NOMO-1 (cell line): ENCODE results near the gene TMEM220.

Source experiments
- DNase-seq, 2 experiments: peaks; one replicate each; lab custom pipeline; 2025; ENCODE audit not compliant: unreplicated experiment in 2 of 2; lab: John Stamatoyannopoulos, UW

Gene TMEM220

GRCh38 chr17:10729334-10730193 is at the start of gene TMEM220:
Gene TMEM220 (minus strand): TSS chr17:10730023. CDS start chr17:10729851, 172 bp downstream.
- DNase-seq, result peak; percentile 34 to 53

DNA sequence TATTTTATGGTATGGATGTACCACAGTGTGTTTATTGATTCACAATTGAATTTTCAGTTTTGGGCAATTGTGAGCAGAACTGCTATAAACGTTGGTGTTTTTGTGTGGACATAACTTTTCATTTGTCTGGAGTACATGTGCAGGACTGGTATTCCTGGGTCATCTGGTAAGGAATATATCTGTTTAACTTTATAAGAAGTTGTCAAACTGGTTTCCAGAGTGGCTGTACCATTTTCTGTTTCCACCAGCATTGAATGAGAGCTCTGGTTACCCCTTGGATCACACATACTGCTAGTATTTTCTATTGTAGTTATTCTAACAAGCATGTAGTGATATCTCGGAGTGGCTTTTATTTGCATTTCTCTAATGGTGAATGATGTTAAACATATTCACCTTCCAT is 49.8 kb upstream of the TMEM220 start:
- no peak for DNase-seq

DNA sequence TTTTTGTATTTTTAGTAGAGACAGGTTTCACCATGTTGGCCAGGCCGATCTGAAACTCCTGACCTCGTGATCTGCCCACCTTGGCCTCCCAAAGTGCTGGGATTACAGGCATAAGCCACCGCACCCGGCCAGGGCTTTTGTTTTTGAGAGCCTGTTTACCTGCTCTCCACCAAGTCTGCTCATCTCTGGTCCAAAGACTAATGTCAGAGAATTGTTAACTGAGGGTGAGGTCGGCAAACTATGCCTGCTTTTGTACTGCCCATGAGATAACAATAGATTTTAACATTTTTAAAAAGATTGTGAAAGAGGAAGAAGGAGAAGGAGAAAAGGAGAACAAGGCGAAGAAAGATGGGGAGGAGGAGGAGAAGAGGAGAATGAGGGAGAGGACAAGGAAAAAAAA is 48.1 kb upstream of the TMEM220 start:
- DNase-seq, result no peak

GRCh38 chr17:10777131-10777807 is 47.4 kb upstream of the TMEM220 start:
- DNase-seq, result no peak

DNA sequence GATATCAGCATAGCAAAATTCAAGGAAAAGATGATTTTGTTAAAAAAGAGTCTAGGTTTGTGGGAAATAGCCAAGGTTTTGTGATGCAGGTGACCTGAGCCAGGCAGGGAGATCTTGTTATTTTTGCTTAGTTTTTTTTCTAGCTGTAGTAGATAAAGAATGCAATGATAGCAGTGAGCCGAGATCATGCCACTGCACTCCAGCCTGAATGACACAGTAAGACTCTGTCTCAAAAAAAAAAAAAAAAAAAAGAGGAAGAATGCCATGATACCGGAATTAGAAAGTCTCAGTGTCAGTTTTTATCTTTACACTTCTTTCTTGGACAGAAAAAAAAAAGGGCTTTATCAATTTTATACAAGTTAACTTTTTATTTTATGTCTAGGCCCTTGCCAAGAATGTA is 46.6 kb upstream of the TMEM220 start:
- DNase-seq, result peak in 1 of 2 experiments; percentile 21

- DNase-seq, result no peak
Observed at GRCh38 chr17:10775740-10776356, 46.0 kb upstream of the TMEM220 start.

GRCh38 chr17:10775058-10775457 is 45.2 kb upstream of the TMEM220 start:
- DNase-seq, result no peak

DNA sequence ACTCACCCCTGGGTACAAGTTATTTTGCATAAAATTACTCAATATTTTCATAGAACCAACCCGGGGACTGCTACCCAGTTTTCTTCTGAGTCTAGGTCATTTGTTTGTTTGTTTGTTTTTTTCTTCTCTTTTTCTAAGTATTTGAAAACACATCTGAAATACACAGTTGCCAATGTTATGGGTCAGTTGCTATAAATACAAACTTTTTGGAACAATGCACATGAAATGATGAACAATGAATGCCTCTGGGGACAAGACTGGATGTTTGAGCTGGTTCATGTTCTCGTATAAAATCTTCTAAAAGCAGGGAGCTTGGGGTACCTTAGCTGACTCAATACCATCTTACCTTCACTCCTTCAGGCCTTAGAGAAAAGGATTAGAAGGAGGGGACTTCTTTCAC is 43.6 kb upstream of the TMEM220 start:
- DNase-seq, result no peak

DNA sequence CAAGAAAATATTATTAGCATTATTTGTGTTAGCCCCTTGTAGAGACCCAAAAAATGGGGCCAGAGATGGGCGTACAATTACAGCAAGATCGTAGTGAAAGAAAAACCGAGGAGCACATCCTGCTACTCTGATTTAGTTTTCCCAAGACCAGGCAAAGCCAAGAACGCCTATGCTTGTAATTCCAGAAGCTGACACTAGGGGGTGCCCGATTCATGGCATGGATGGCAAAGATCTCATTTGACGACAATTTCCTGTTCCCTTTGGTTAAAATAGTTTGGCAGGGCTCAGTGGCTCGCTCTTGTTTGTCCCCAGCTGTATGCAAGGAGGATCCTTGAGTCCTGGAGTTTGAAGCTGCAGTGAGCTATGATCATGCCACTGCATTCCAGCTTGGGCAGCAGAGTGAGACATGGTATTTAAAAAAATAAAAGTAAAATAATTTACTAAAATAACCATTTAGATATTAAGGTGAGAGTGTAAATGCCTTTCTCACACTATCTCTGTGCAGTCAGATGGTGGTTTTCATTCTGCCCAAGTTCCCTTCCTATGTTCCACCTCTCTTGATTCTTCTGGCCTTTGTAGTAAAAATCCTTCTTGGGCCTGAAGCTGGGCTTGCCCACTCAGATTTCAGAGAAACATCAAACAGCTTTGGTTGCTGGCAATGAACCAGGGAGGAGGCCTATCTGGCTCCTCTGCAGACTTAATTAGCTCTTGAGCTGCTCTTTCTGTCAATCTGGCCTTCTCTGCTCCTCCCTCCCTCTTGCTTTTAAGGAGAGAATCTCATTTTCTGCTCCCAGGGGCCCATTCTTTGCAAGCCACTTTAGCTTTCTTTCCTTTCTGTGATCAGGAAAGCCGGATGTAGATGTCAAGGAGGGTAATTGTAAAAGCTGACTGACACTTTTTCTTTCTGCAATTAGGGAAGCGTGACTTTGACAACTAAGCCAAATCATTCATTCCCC is 42.9 kb upstream of the TMEM220 start:
- peak; percentile 33 to 51 for DNase-seq

- DNase-seq, result no peak
Observed at GRCh38 chr17:10771148-10771547, 41.3 kb upstream of the TMEM220 start.

DNA sequence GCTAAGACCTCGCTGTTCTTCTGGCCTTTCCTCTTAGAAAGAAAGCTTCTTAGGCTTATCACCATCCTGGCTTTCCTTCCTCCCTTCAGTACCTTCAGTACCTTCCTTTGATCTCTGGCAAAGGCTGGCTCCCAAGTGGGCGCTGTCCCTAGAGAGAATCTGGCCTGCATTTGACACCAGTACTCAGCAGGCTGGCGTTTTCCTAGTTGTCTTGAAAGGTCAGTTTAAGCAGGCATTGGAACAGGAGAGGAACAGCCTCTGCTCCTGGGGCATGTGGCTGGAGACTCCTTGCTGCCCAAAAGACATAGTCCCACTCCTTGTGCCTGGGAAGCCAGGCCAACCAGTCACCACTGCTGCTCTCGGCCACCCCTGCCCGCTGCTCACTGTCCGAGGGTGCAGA is 40.0 kb upstream of the TMEM220 start:
- no peak for DNase-seq

GRCh38 chr17:10768750-10769251 is 39.0 kb upstream of the TMEM220 start:
- DNase-seq, result no peak

- DNase-seq, result no peak
Observed at GRCh38 chr17:10767232-10767631, 37.4 kb upstream of the TMEM220 start.

DNA sequence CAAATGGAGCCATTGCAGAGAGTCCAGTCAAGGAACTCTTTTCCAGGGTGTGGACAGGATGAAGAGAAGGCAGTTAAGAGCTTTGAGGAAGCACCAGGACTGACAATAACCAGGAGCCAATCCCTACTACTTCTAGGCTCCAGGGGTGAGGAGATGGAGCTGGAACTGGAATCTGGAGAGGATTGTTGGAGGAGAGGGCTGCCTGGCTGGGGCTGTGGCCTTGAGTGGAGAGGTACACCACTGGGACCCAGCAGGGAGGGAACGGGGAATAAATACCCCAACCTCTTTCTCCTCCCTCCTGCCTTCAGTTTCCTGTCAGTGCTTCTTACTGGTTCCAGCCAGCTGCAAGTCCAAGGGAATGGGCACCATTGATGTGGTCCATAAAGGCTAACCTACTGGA is 32.2 kb upstream of the TMEM220 start:
- DNase-seq, result no peak

DNA sequence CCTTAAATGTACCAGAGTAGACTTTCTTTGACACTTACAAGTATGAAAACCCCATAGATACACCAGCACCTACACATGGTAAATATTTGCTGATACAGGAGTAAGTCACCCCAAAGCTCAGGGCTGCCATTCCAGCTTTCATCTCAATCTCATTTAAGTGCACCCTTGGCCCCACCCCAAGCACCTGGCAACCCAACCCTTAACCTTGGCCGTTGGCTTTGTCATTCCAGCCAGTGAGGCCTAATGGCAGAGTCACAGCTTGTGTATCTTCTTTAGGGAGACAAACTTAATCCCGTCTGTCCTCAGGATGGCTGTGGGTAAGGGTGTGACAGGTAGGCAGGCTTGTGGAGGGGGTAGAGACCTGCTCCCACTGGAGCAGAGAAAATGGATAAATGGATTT is 31.5 kb upstream of the TMEM220 start:
- no peak for DNase-seq

DNA sequence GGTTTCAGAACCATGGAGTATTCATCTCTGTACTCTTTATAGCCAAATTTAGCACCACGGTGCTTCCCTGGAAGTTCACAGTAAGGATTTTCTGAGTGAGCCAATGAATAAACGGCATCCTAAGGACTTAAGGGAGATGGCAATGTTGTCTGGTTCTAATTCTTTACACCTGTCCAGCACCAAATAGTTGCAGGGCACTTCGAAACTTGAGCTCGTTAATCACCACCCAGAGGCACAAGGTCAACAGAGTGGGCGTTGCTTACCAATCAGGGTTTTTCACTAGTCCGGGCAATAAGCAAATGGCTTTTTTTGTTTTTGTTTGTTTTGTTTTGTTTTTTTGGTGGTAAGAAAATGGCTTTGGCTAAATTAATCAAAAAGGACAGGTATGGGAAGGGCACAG is 28.2 kb upstream of the TMEM220 start:
- no peak for DNase-seq

DNA sequence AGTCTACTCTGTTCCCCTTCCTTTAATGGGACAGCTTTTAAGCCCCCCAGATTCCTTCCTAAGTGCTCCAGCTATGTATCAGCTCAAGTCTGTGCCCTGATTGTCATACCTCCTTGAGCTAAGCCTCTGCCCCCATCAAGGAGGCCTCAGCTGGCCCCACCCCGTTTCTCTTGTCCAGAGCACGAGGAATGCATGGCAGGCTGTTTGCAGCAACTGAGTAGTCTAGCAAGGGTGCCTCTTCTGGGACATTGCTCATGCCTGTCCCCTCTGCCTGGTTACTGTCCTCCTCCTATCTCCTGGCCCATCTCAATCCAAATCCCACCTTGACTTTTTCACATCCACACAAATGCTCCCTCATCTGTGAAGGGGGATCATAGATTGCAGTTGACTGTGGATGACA is 27.8 kb upstream of the TMEM220 start:
- DNase-seq, result no peak

GRCh38 chr17:10757067-10757466 is 27.2 kb upstream of the TMEM220 start:
- no peak for DNase-seq

- no peak for DNase-seq
Observed at GRCh38 chr17:10756619-10757018, 26.8 kb upstream of the TMEM220 start.

GRCh38 chr17:10756185-10756584 is 26.4 kb upstream of the TMEM220 start:
- DNase-seq, result no peak
